Natural killer cell (primary cell): ENCODE measurements around the gene ALK. TPM values are rescaled to one million over a fixed set of nuclear protein-coding genes. Genes with fewer than 3 reads are reported as not detected.

Source experiments
- ATAC-seq, 3 donors: fragments of 150-1000 bp in 2 of 3; fragments of 200-7000 bp in 1 of 3; cut with Tn5 transposase; 1 replicate in 1 of 3; 2 replicates in 2 of 3; pipeline ENCODE4 v1.10.0; 2021; ENCODE audit warnings: mild to moderate bottlenecking in 2 of 3, moderate library complexity in 2 of 3
- DNase-seq, 2 donors: peaks; one replicate each; pipeline versions ENCODE4 v3.0.0 to v3.0.0-alpha.2; 2013 to 2021; ENCODE audit warnings: mixed read lengths in 1 of 2
- H3K27ac ChIP-seq: one replicate; pipeline ENCODE4 v1.5.1; 2013; ENCODE audit warnings: mild to moderate bottlenecking, low read length
- H3K27me3 ChIP-seq: one replicate; pipeline ENCODE4 v1.6.1; 2013; ENCODE audit warnings: low read length; ENCODE audit not compliant: control insufficient read depth, insufficient read depth
- H3K36me3 ChIP-seq: one replicate; pipeline ENCODE4 v1.6.1; 2013; ENCODE audit warnings: low read length; ENCODE audit not compliant: control insufficient read depth, insufficient read depth
- H3K4me1 ChIP-seq: one replicate; pipeline ENCODE4 v1.6.1; 2013; ENCODE audit warnings: low read length; ENCODE audit not compliant: control insufficient read depth, insufficient read depth
- H3K4me3 ChIP-seq: one replicate; pipeline ENCODE4 v1.5.1; 2013; ENCODE audit warnings: low read length
- H3K9me3 ChIP-seq: one replicate; pipeline ENCODE4 v1.6.1; 2013; ENCODE audit warnings: low read length; ENCODE audit not compliant: control insufficient read depth, insufficient read depth
- H3K27ac Mint-ChIP-seq, 2 donors: one replicate each; pipeline ENCODE4 v1.8.0; 2022; ENCODE audit warnings: mild to moderate bottlenecking in 2 of 2, mixed read lengths in 2 of 2, moderate library complexity in 1 of 2
- H3K27me3 Mint-ChIP-seq, 2 donors: one replicate each; pipeline ENCODE4 v1.8.0; 2022; ENCODE audit warnings: low read depth in 2 of 2, mixed read lengths in 2 of 2
- H3K36me3 Mint-ChIP-seq: one replicate; pipeline ENCODE4 v1.8.0; 2022; ENCODE audit warnings: mixed read lengths
- H3K4me1 Mint-ChIP-seq, 2 donors: one replicate each; pipeline ENCODE4 v1.8.0; 2022; ENCODE audit warnings: mixed read lengths in 2 of 2
- H3K4me3 Mint-ChIP-seq: one replicate; pipeline ENCODE4 v1.8.0; 2022; ENCODE audit warnings: mild to moderate bottlenecking, moderate library complexity, mixed read lengths
- H3K9me3 Mint-ChIP-seq, 2 donors: one replicate each; pipeline ENCODE4 v1.8.0; 2022; ENCODE audit warnings: mixed read lengths in 2 of 2
- WGBS: methylation state at CpG from one replicate; pipeline ENCODE4 v1.1.7; 2013; ENCODE audit warnings: missing lambda C conversion rate; ENCODE audit not compliant: insufficient coverage; 5-methylcytosine and 5-hydroxymethylcytosine counted together
- intact Hi-C: fragments of 100-400 bp; cut with micrococcal nuclease; formaldehyde crosslinking; loops from one replicate; pipeline ENCODE4 v1.14.2; 2022
- total RNA-seq, 4 donors: library from RNA; stranded (reverse); fragments of 120-200 nt in 1 of 4; gene quantifications; one replicate each; pipeline versions ENCODE4 v1.2.3 to v1.2.4, GENCODE V29; 2013 to 2022
- TF ChIP-seq, protein P1 (sequence below): fragments of 200-600 bp; IDR thresholded peaks from one replicate; pipeline ENCODE4 v1.8.0; 2022; ENCODE audit warnings: antibody characterized with exemption

ALK gene
- total RNA-seq, 3 donors from 2014 or later (not counting 1 experiment from before 2014, with no cell fraction given), result not detected

DNA sequence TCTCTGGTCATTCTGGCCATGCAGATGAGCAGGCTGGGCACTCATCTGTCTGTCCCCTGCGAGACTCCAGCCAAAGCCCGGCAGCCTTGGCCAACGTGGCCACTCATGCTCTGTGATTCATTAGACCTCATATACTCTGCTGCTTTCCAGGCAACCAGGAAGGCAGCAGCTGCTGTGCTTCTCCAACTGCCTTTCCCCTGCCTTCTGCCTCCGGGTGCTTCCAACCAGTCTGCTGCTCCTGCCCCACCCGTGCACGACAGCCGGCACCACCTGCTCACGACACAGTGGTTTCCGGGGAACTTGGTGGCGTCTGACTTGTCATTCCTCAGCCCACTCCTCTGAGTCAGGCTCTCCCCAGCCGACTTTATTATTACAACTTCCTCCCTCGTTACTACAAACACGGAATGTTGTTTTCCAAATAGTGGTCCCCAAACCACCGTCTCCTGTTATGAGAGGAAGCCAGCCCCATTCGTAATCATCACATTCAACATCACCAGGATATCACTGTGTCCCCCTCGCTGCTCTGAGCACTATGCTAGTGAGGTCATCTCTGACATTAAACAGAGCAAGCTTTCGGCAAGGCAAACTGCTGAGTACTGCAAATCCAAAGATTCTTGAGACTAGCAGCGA is 392.4 kb downstream of the ALK start:
- Histone ChIP-seq H3K4me3 (no peak overlapping the region), H3K9me3 (no peaks in the 10 kb centered on the region), H3K4me1 (no peaks in the 10 kb centered on the region), H3K36me3 (no peaks in the 10 kb centered on the region), H3K27me3 (no peaks in the 10 kb centered on the region), H3K27ac (no peak overlapping the region)
- TF ChIP-seq, protein P1, sequence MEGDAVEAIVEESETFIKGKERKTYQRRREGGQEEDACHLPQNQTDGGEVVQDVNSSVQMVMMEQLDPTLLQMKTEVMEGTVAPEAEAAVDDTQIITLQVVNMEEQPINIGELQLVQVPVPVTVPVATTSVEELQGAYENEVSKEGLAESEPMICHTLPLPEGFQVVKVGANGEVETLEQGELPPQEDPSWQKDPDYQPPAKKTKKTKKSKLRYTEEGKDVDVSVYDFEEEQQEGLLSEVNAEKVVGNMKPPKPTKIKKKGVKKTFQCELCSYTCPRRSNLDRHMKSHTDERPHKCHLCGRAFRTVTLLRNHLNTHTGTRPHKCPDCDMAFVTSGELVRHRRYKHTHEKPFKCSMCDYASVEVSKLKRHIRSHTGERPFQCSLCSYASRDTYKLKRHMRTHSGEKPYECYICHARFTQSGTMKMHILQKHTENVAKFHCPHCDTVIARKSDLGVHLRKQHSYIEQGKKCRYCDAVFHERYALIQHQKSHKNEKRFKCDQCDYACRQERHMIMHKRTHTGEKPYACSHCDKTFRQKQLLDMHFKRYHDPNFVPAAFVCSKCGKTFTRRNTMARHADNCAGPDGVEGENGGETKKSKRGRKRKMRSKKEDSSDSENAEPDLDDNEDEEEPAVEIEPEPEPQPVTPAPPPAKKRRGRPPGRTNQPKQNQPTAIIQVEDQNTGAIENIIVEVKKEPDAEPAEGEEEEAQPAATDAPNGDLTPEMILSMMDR, result no peak
- intact Hi-C loops, result no loop called here
- Mint-ChIP-seq H3K36me3 (no peaks in the 10 kb centered on the region), H3K27ac (no peak overlapping the region), H3K4me3 (no peak overlapping the region), H3K27me3 (peaks cover 17 to 20% of the 10 kb centered on the region in 2 donors), H3K4me1 (peaks cover 0 to 5% of the 10 kb centered on the region in 2 donors), H3K9me3 (peaks cover 0 to 4% of the 10 kb centered on the region in 2 donors)
- 35% methylated on average over 18 of the region's 18 CpGs for WGBS
- DNase-seq (no peak), ATAC-seq (no peak)

DNA sequence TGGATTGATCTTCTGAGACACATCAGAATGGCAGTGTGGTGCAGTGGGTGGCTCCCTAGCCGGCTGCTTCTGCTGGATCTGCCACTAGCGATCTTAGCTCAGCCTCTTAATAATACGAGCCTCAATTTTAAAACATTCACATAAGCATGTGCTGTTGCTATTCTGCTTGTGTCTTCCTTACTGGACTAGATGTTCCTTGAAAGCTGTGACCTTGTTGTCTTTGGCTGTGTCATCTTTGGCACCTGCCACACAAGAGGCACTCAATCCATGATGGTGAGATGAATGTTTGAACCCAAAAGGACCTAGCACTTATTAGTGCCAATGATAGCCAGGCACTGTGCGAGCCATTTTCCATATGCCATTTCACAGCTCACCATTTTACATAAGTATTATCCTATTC is 393.0 kb downstream of the ALK start:
- Mint-ChIP-seq H3K4me3 (no peak overlapping the region), H3K9me3 (peaks cover 0 to 4% of the 10 kb centered on the region in 2 donors), H3K36me3 (no peaks in the 10 kb centered on the region), H3K27ac (no peak overlapping the region), H3K27me3 (peaks cover 13 to 20% of the 10 kb centered on the region in 2 donors), H3K4me1 (peaks cover 0 to 5% of the 10 kb centered on the region in 2 donors)
- no peaks in the 10 kb centered on the region for H3K36me3 ChIP-seq
- no peak overlapping the region for H3K27ac ChIP-seq
- TF ChIP-seq, protein P1, result no peak
- no peak overlapping the region for H3K4me3 ChIP-seq
- no peaks in the 10 kb centered on the region for H3K4me1 ChIP-seq
- H3K27me3 ChIP-seq, result no peaks in the 10 kb centered on the region
- H3K9me3 ChIP-seq, result no peaks in the 10 kb centered on the region
- intact Hi-C loops, result no loop called here
- no peak for DNase-seq
- ATAC-seq, result no peak
- WGBS, result 97% methylated on average over 4 of the region's 4 CpGs

DNA sequence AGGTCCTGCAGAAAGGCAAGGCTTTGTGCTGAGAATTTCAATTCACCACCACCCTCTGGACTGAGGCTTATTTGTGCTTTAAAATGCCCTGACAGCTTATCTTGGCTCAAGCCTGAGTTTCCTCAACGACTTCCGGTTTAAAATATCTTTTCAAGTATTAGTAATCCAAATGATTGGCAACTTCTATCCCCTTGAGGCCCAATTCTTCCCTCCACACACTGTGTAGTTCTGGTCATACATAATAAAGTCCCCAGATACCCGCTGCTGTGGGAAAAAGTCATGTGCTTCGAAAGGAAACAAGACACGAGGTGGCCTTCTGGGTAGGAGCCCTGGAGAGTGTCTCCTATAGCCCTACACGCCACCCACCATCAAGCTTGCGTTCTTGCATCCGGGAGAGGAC is 393.4 kb downstream of the ALK start:
- Mint-ChIP-seq H3K4me1 (peaks cover 0 to 5% of the 10 kb centered on the region in 2 donors), H3K9me3 (peaks cover 0 to 4% of the 10 kb centered on the region in 2 donors), H3K36me3 (no peaks in the 10 kb centered on the region), H3K27me3 (peaks cover 13 to 20% of the 10 kb centered on the region in 2 donors), H3K4me3 (no peak overlapping the region), H3K27ac (no peak overlapping the region)
- no peaks in the 10 kb centered on the region for H3K27me3 ChIP-seq
- no peaks in the 10 kb centered on the region for H3K4me1 ChIP-seq
- TF ChIP-seq, protein P1, result no peak
- DNase-seq (no peak), ATAC-seq (no peak)
- intact Hi-C loops, result no loop called here
- 77% methylated on average over 8 of the region's 8 CpGs for WGBS
- no peaks in the 10 kb centered on the region for H3K36me3 ChIP-seq
- H3K27ac ChIP-seq, result no peak overlapping the region
- no peak overlapping the region for H3K4me3 ChIP-seq
- no peaks in the 10 kb centered on the region for H3K9me3 ChIP-seq
